Upper lobe of left lung (tissue), 6 donors: ENCODE data around the gene BOD1. TPM values are rescaled to one million over a fixed set of nuclear protein-coding genes. Genes with fewer than 3 reads are reported as not detected.

ENCODE experiments used
- ATAC-seq, 2 donors: fragments of 200-7000 bp; cut with Tn5 transposase; one replicate each; pipeline ENCODE4 v1.9.1; 2022; ENCODE audit warnings: mild to moderate bottlenecking in 2 of 2, moderate library complexity in 2 of 2; ENCODE audit not compliant: low FRiP score in 2 of 2
- DNase-seq, 2 donors: peaks; one replicate each; pipeline ENCODE4 v3.0.0-alpha.2; 2019 to 2020
- H3K27ac ChIP-seq, 4 donors: fragments of 200-600 bp; sonication (generic); one replicate each; pipeline ENCODE4 v1.5.1; 2016 to 2019
- H3K27me3 ChIP-seq, 4 donors: fragments of 200-600 bp; sonication (generic); one replicate each; pipeline ENCODE4 v1.5.1; 2017 to 2019
- H3K36me3 ChIP-seq, 4 donors: fragments of 200-600 bp; sonication (generic); one replicate each; pipeline ENCODE4 v1.5.1; 2016 to 2019
- H3K4me1 ChIP-seq, 4 donors: fragments of 200-600 bp; sonication (generic); one replicate each; pipeline ENCODE4 v1.5.1; 2018 to 2019
- H3K4me3 ChIP-seq, 4 donors: fragments of 200-600 bp; sonication (generic); one replicate each; pipeline ENCODE4 v1.5.1; 2017 to 2019; ENCODE audit warnings: mild to moderate bottlenecking in 2 of 4, moderate library complexity in 1 of 4
- H3K9me3 ChIP-seq, 4 donors: fragments of 200-600 bp; sonication (generic); one replicate each; pipeline ENCODE4 v1.5.1; 2018 to 2019
- CTCF ChIP-seq, 6 experiments: fragments of 450-650 bp in 4 of 6; fragments of 200-600 bp in 2 of 6; sonication (generic) in 2 of 6; IDR thresholded peaks; one replicate each; pipeline ENCODE4 v1.5.1; 2016 to 2019; ENCODE audit warnings: antibody characterized with exemption in 6 of 6
- EP300 ChIP-seq, 4 donors: sonication (generic); formaldehyde crosslinking; IDR thresholded peaks; one replicate each; pipeline ENCODE4 v1.5.1; 2017; ENCODE audit warnings: antibody characterized with exemption in 4 of 4, control low read depth in 2 of 4
- POLR2A ChIP-seq, 4 donors: fragments of 450-650 bp; IDR thresholded peaks; one replicate each; pipeline ENCODE4 v1.5.1; 2016 to 2017; ENCODE audit warnings: antibody characterized with exemption in 4 of 4, mild to moderate bottlenecking in 2 of 4
- POLR2AphosphoS5 ChIP-seq, 2 donors: sonication (generic); formaldehyde crosslinking; IDR thresholded peaks; one replicate each; pipeline ENCODE4 v1.5.1; 2017; ENCODE audit warnings: antibody characterized with exemption in 2 of 2
- WGBS, 2 donors: methylation state at CpG; one replicate each; pipeline ENCODE4 v1.1.5; 2017 to 2018; 5-methylcytosine and 5-hydroxymethylcytosine counted together
- total RNA-seq, 6 donors: library from RNA; depleted of rRNA in 4 of 6; stranded (reverse); fragments of >200 nt in 4 of 6; gene quantifications; one replicate each; pipeline versions ENCODE4 v1.1.0 to v1.2.1, GENCODE V29; 2016 to 2021
- donor health status: DM: no; HTN: no; CAD: no; lungs with moderate emphysema.
- donor health status: DM: no; HTN: yes; CAD: no; lungs with severe emphysema.

BOD1 gene
- total RNA-seq, 6 donors from 2014 or later, result 21.6 to 50.2 (median 34.1) TPM

- WGBS, 2 donors, result 71 to 75% methylated on average over 11 of the region's 12 CpGs
- H3K27ac ChIP-seq, result no peak overlapping the region
- DNase-seq (no peak), ATAC-seq (no peak)
- no peaks in the 10 kb centered on the region for H3K4me1 ChIP-seq
- no peak overlapping the region for H3K4me3 ChIP-seq
- no peaks in the 10 kb centered on the region for H3K27me3 ChIP-seq
- H3K9me3 ChIP-seq, result peaks cover 0 to 20% (median 10%) of the 10 kb centered on the region in 4 donors
- no peaks in the 10 kb centered on the region for H3K36me3 ChIP-seq
- TF ChIP-seq POLR2A (IDR thresholded peaks at IDR 0.05) (no peak), EP300 (IDR thresholded peaks at IDR 0.05) (no peak), POLR2AphosphoS5 (IDR thresholded peaks at IDR 0.05) (no peak), CTCF (IDR thresholded peaks at IDR 0.05) (no peak)
Observed at GRCh38 chr5:173582216-173583111, 34.0 kb downstream of the BOD1 start.

GRCh38 chr5:173581408-173582215, 34.8 kb downstream of the BOD1 start:
- ATAC-seq, result peak in 1 of 2 donors; percentile 45
- Histone ChIP-seq H3K27me3 (no peaks in the 10 kb centered on the region), H3K4me3 (no peak overlapping the region), H3K4me1 (no peaks in the 10 kb centered on the region), H3K36me3 (no peaks in the 10 kb centered on the region), H3K9me3 (peaks cover 0 to 20% (median 10%) of the 10 kb centered on the region in 4 donors), H3K27ac (no peak overlapping the region)
- 62 to 66% methylated on average over 17 of the region's 17 CpGs for WGBS, 2 donors
- TF ChIP-seq CTCF (IDR thresholded peaks at IDR 0.05) (peak; percentile 21 to 59 (median 44)), EP300 (IDR thresholded peaks at IDR 0.05) (no peak)
- no peak for DNase-seq

DNA sequence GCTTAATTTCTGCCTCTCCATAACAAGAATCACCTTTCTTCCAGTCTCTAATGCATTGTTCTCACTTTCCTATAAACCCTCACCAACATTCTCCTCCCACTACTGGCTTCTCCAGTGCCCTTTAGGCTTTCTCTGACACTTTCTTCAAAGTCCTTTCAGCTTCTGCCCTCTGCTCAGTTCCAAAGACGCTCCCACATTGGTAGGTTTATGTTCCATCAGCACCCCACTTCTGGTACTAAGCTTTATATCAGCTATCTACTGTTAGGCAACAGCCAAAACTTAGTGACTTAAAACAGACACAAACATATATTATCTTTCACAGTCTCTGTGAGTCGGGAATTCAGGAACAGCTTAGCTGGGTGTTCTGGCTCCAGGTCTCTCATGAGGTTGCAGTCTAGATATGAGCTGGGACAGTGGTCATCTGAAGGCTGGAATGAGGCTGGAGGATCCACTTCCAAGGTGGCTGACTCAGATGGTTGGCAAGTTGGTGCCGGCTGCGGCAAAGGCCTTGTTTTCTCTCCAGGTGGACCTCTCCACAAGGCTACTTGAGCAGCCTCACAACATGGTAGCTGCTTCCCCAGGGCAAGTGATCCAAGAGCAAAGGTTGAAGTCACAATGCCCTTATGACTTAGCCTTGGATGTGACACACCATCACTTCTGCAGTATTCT, 37.4 kb downstream of the BOD1 start:
- WGBS, 2 donors, result 80 to 90% methylated on average over 2 to 4 of the region's 4 CpGs
- H3K27ac ChIP-seq, result no peak overlapping the region
- no peak overlapping the region for H3K4me3 ChIP-seq
- DNase-seq, result no peak
- no peak for ATAC-seq
- H3K27me3 ChIP-seq, result no peaks in the 10 kb centered on the region
- H3K9me3 ChIP-seq, result peaks cover 0 to 9% (median 7%) of the 10 kb centered on the region in 4 donors
- no peak for TF ChIP-seq POLR2AphosphoS5 (IDR thresholded peaks at IDR 0.05)
- no peak for TF ChIP-seq CTCF (IDR thresholded peaks at IDR 0.05)
- no peak for TF ChIP-seq POLR2A (IDR thresholded peaks at IDR 0.05)
- no peak for TF ChIP-seq EP300 (IDR thresholded peaks at IDR 0.05)
- no peaks in the 10 kb centered on the region for H3K4me1 ChIP-seq
- H3K36me3 ChIP-seq, result no peaks in the 10 kb centered on the region

GRCh38 chr5:173577817-173578216, 38.6 kb downstream of the BOD1 start:
- 80 to 88% methylated on average over 1 to 5 of the region's 5 CpGs for WGBS, 2 donors
- no peaks in the 10 kb centered on the region for H3K36me3 ChIP-seq
- H3K27me3 ChIP-seq, result no peaks in the 10 kb centered on the region
- no peak overlapping the region for H3K4me3 ChIP-seq
- no peak for TF ChIP-seq EP300 (IDR thresholded peaks at IDR 0.05)
- no peak for TF ChIP-seq POLR2AphosphoS5 (IDR thresholded peaks at IDR 0.05)
- TF ChIP-seq CTCF (IDR thresholded peaks at IDR 0.05), result no peak
- TF ChIP-seq POLR2A (IDR thresholded peaks at IDR 0.05), result no peak
- no peak overlapping the region for H3K27ac ChIP-seq
- H3K4me1 ChIP-seq, result peaks cover 0 to 6% (median 4%) of the 10 kb centered on the region in 4 donors
- ATAC-seq, result no peak
- H3K9me3 ChIP-seq, result peaks cover 0 to 9% (median 7%) of the 10 kb centered on the region in 4 donors
- no peak for DNase-seq
